NCI-H2029 (cell line): ENCODE results near the gene FAM229B.
A peak's percentile ranks its signal among the peaks of the same experiment; 100 is the strongest.

Source experiments
- DNase-seq: peaks from one replicate; lab custom pipeline; 2025; lab: John Stamatoyannopoulos, UW

FAM229B gene

DNA sequence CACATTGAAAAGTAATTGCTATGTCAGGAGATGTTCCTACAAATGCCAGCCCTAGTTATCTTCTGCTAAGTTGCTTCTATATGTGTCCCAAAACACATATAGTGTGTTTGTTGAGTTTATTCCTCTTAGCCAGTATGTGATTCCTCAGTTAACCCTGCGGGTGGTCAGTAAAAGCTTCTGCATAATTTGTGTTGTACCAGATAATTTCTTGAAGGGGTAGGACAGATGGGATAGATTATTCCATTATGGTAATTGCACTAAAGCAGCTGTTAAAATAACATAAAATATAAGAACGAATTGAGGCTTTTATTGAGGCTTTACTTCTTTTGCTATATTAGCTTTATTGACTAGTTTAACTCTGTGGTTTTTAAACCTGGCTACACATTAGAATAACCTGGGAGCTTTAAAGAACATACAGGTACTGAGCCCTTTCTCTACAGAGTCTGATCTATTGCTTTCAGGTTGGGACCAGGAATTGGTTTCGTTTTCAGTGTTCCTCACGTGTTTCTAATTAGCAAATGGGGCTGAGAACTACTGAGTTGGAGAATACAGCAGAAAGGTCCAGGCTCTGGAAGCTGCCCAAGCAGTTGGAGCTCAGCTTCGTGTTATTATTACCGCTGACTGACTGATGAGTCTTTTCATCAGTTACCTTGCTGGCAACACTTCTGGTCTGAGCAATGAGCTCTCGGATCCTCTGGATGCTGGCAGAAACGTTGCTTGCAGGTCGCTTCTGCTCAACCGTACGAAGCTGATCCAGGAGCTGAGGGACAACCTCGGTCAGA, 56.9 kb downstream of the FAM229B start:
- peak; percentile 85 for DNase-seq

GRCh38 chr6:112145080-112145573, 57.7 kb downstream of the FAM229B start:
- peak; percentile 64 for DNase-seq

DNA sequence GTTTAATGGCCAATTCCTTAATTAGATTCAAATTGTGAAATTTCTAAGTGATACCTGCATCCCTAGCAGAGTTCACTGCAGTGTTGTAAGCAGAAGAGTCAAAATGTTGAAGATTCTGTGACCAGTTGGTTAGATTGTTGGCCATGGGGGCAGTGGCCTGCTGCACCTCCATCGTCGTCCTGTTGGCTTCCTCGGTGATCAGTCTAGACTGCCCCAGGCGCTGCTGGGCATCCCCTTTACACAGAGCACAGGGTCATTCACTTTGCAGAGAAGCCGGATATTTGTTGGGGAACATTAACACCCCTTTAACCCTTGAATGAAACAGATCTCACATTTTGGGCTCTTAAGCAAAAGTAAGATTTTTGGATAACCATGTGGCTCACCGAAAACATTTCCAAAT, 60.7 kb downstream of the FAM229B start:
- DNase-seq = no peak

GRCh38 chr6:112149236-112149635, 61.8 kb downstream of the FAM229B start:
- no peak for DNase-seq

DNA sequence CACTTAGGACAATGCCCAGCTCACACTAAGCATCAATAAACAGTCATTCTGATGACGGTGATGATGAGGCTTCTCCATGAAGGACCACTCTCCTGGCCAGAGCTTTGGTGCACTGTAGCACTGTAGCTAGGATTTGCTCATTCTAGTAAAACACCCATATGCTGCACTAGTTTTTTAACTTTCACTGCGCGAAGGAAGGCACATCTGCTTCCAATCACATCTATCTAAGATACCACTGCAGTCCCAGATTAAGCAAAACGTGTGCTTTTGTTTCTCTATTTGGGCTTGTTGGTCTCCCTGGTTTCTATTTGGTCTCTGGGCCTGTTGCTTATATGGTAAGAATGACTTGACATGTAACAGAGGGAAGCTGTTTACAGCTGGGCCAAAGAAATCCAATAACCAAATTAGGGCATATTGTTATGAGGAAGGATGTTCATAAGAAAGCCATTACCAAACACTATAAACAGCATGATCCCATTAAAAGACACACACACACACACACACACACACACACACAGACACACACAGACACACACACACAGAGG, 62.4 kb downstream of the FAM229B start:
- DNase-seq = peak; percentile 31

GRCh38 chr6:112150363-112150762, 63.0 kb downstream of the FAM229B start:
- peak; percentile 55 for DNase-seq
